Measurements from ENCODE around the gene WDR38. TPM values are rescaled to one million over a fixed set of nuclear protein-coding genes. Genes with fewer than 3 reads are reported as not detected.

Gene WDR38
- polyA plus RNA-seq, 1 donor (not counting 4 experiments of a cell fraction or from before 2014, with no cell fraction given) = not detected

GRCh38 chr9:124870723-124871122, 17.5 kb downstream of the WDR38 start:
- TF ChIP-seq CTCF (optimal IDR thresholded peaks at IDR 0.05 in 1 of 3, IDR thresholded peaks at IDR 0.05 in 1 of 3, conservative IDR thresholded peaks at IDR 0.05 in 1 of 3; ENCODE audit: extremely low read depth in 1 of 3, insufficient read depth in 2 of 3, low read length in 3 of 3) (no peak), EZH2 (IDR thresholded peaks at IDR 0.05; ENCODE audit: low read length) (no peak)
- H4K20me1 ChIP-seq (ENCODE audit: control insufficient read depth, extremely low read depth, insufficient read depth, low read length) = peaks cover 21% of the 10 kb centered on the region
- no peak for DNase-seq (ENCODE audit: low read depth, low spot score)
- peak overlapping the region; percentile 78 to 98 (median 85) for H3K4me3 ChIP-seq (ENCODE audit: control insufficient read depth in 2 of 3, extremely low read depth in 1 of 3, insufficient read depth in 2 of 3, low read depth in 1 of 3, low read length in 3 of 3)
- peaks cover 2% of the 10 kb centered on the region for H3K9me1 ChIP-seq (ENCODE audit: control insufficient read depth, extremely low read depth, insufficient read depth, low read length)
- peak overlapping the region; percentile 94 for H3K27ac ChIP-seq (ENCODE audit: control insufficient read depth, insufficient read depth, low read length)
- H3K4me2 ChIP-seq (ENCODE audit: control insufficient read depth, extremely low read depth, insufficient read depth, low read depth, low read length) = peak overlapping the region; percentile 98
- peaks cover 45% of the 10 kb centered on the region for H3K4me1 ChIP-seq (ENCODE audit: control insufficient read depth, extremely low read depth, insufficient read depth, low read length)
- no peak overlapping the region for H2AFZ ChIP-seq (ENCODE audit: control insufficient read depth, low read length)
- H3K36me3 ChIP-seq (ENCODE audit: control insufficient read depth in 2 of 2, extremely low read depth in 1 of 2, insufficient read depth in 2 of 2, low read length in 2 of 2) = peaks cover 22 to 43% of the 10 kb centered on the region in 2 experiments
- H3K79me2 ChIP-seq (ENCODE audit: control insufficient read depth, insufficient read depth, low read length) = peaks cover 75% of the 10 kb centered on the region
- peak overlapping the region; percentile 97 for H3K9ac ChIP-seq (ENCODE audit: control insufficient read depth, extremely low read depth, insufficient read depth, low read length)
- no peak for FAIRE-seq
- no peaks in the 10 kb centered on the region for H3K9me3 ChIP-seq (ENCODE audit: control insufficient read depth, low read depth, low read length)
- dilution Hi-C loops (cut with MboI; ENCODE audit: extremely low pct_ligation_motif_present, low sequenced_read_pairs) = no loop called here
- H3K27me3 ChIP-seq (ENCODE audit: control insufficient read depth, extremely low read depth, insufficient read depth, low read length) = no peaks in the 10 kb centered on the region

DNA sequence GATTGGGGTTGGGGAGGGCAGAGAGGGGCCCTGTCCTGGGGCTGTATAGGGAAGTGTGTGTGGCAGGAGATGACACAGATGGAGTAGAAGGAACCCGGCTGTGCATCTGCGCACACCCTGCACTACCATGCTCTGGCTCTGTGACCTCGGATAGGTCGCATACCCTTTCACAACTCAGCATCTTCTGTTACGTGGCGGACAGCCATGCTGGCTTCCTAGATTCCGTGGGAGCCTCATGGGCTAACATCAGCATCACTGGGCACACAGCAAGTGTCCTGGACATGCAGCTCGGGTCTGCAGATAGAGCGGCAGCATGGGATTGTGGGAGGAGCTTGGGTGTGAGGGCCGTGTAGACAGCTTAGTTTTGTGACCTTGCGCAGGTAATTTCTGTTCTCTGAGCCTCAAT, 17.9 kb downstream of the WDR38 start:
- Histone ChIP-seq H3K9ac (ENCODE audit: control insufficient read depth, extremely low read depth, insufficient read depth, low read length) (peak overlapping the region; percentile 97), H4K20me1 (ENCODE audit: control insufficient read depth, extremely low read depth, insufficient read depth, low read length) (peaks cover 21% of the 10 kb centered on the region), H3K4me1 (ENCODE audit: control insufficient read depth, extremely low read depth, insufficient read depth, low read length) (peaks cover 45% of the 10 kb centered on the region), H2AFZ (ENCODE audit: control insufficient read depth, low read length) (no peak overlapping the region), H3K9me1 (ENCODE audit: control insufficient read depth, extremely low read depth, insufficient read depth, low read length) (peaks cover 2% of the 10 kb centered on the region), H3K36me3 (ENCODE audit: control insufficient read depth in 2 of 2, extremely low read depth in 1 of 2, insufficient read depth in 2 of 2, low read length in 2 of 2) (peaks cover 23 to 47% of the 10 kb centered on the region in 2 experiments), H3K4me2 (ENCODE audit: control insufficient read depth, extremely low read depth, insufficient read depth, low read depth, low read length) (peak overlapping the region; percentile 98), H3K27me3 (ENCODE audit: control insufficient read depth, extremely low read depth, insufficient read depth, low read length) (no peaks in the 10 kb centered on the region), H3K27ac (ENCODE audit: control insufficient read depth, insufficient read depth, low read length) (peak overlapping the region; percentile 82), H3K4me3 (ENCODE audit: control insufficient read depth in 2 of 3, extremely low read depth in 1 of 3, insufficient read depth in 2 of 3, low read depth in 1 of 3, low read length in 3 of 3) (peak overlapping the region in 1 of 3 experiments; percentile 85), H3K9me3 (ENCODE audit: control insufficient read depth, low read depth, low read length) (no peaks in the 10 kb centered on the region), H3K79me2 (ENCODE audit: control insufficient read depth, insufficient read depth, low read length) (peaks cover 78% of the 10 kb centered on the region)
- dilution Hi-C loops (cut with MboI; ENCODE audit: extremely low pct_ligation_motif_present, low sequenced_read_pairs) = no loop called here
- no peak for TF ChIP-seq CTCF (optimal IDR thresholded peaks at IDR 0.05 in 1 of 3, IDR thresholded peaks at IDR 0.05 in 1 of 3, conservative IDR thresholded peaks at IDR 0.05 in 1 of 3; ENCODE audit: extremely low read depth in 1 of 3, insufficient read depth in 2 of 3, low read length in 3 of 3)
- TF ChIP-seq EZH2 (IDR thresholded peaks at IDR 0.05; ENCODE audit: low read length) = no peak
- DNase-seq (ENCODE audit: low read depth, low spot score) (no peak), FAIRE-seq (no peak)

Measured in keratinocyte (primary cell).